GM23338 (cell line): ENCODE data around the gene NPAS2. TPM values are rescaled to one million over a fixed set of nuclear protein-coding genes. Genes with fewer than 3 reads are reported as not detected.

ENCODE experiments used
- ATAC-seq: fragments of 200-7000 bp; cut with Tn5 transposase; 3 replicates; pipeline ENCODE4 v1.9.1; 2020
- DNase-seq: peaks from one replicate; pipeline ENCODE4 v3.0.0-alpha.2; 2015; ENCODE audit warnings: low spot score
- H2AFZ ChIP-seq: fragments of 200-600 bp; sonication (generic); 2 replicates; pipeline ENCODE4 v1.8.0; 2016; ENCODE audit warnings: antibody characterized with exemption, mild to moderate bottlenecking, moderate library complexity
- H3F3A ChIP-seq: fragments of 200-600 bp; sonication (generic); replicated peaks from 2 replicates; pipeline ENCODE4 v1.8.0; 2017; ENCODE audit warnings: antibody characterized with exemption, mixed run types, low read depth
- H3K27ac ChIP-seq: fragments of 200-600 bp; sonication (generic); 2 replicates; pipeline ENCODE4 v1.6.1; 2016; ENCODE audit warnings: low read depth
- H3K27me3 ChIP-seq: fragments of 200-600 bp; sonication (generic); 2 replicates; pipeline ENCODE4 v1.8.0; 2016; ENCODE audit warnings: mild to moderate bottlenecking, mixed run types, moderate library complexity; ENCODE audit not compliant: insufficient read depth
- H3K36me3 ChIP-seq: fragments of 200-600 bp; sonication (generic); 2 replicates; pipeline ENCODE4 v1.8.0; 2016; ENCODE audit warnings: mild to moderate bottlenecking; ENCODE audit not compliant: insufficient read depth
- H3K4me1 ChIP-seq: fragments of 200-600 bp; sonication (generic); 2 replicates; pipeline ENCODE4 v1.8.0; 2016; ENCODE audit warnings: mild to moderate bottlenecking, moderate library complexity; ENCODE audit not compliant: insufficient read depth
- H3K4me2 ChIP-seq: fragments of 200-600 bp; sonication (generic); 2 replicates; pipeline ENCODE4 v1.7.1; 2017; ENCODE audit warnings: mixed run types
- H3K4me3 ChIP-seq: fragments of 200-600 bp; sonication (generic); 2 replicates; pipeline ENCODE4 v1.6.1; 2016; ENCODE audit warnings: mixed run types
- H3K79me2 ChIP-seq: fragments of 200-600 bp; sonication (generic); replicated peaks from 2 replicates; pipeline ENCODE4 v1.8.0; 2017; ENCODE audit warnings: mild to moderate bottlenecking; ENCODE audit not compliant: insufficient read depth
- H3K9me2 ChIP-seq: fragments of 200-600 bp; sonication (generic); 2 replicates; pipeline ENCODE4 v1.8.0; 2017; ENCODE audit not compliant: insufficient read depth
- H4K20me1 ChIP-seq: fragments of 200-600 bp; sonication (generic); replicated peaks from 2 replicates; pipeline ENCODE4 v1.8.0; 2017; ENCODE audit warnings: mild to moderate bottlenecking; ENCODE audit not compliant: insufficient read depth
- H3K27ac Mint-ChIP-seq: 2 replicates; pipeline ENCODE4 v1.8.0; 2020; ENCODE audit warnings: inconsistent platforms, mild to moderate bottlenecking, moderate library complexity, mixed read lengths
- H3K27me3 Mint-ChIP-seq: 3 replicates; pipeline ENCODE4 v1.8.0; 2022; ENCODE audit warnings: low read depth, mild to moderate bottlenecking, moderate library complexity, mixed read lengths, inconsistent platforms; ENCODE audit not compliant: insufficient read depth, poor library complexity
- H3K36me3 Mint-ChIP-seq: 3 replicates; pipeline ENCODE4 v1.8.0; 2021; ENCODE audit warnings: low read depth, mild to moderate bottlenecking, inconsistent platforms, moderate library complexity, mixed read lengths
- H3K4me1 Mint-ChIP-seq: 3 replicates; pipeline ENCODE4 v1.8.0; 2020; ENCODE audit warnings: mild to moderate bottlenecking, inconsistent platforms, mixed read lengths
- H3K4me3 Mint-ChIP-seq: 3 replicates; pipeline ENCODE4 v1.8.0; 2021; ENCODE audit warnings: moderate library complexity, mild to moderate bottlenecking, inconsistent platforms, mixed read lengths
- H3K9me3 Mint-ChIP-seq: 3 replicates; pipeline ENCODE4 v1.8.0; 2020; ENCODE audit warnings: moderate library complexity, mild to moderate bottlenecking, inconsistent platforms, mixed read lengths
- EZH2 ChIP-seq: fragments of 200-600 bp; sonication (generic); IDR thresholded peaks from one replicate; pipeline ENCODE4 v1.8.0; 2017; ENCODE audit warnings: antibody characterized with exemption, mild to moderate bottlenecking, low read depth; ENCODE audit not compliant: unreplicated experiment
- EZH2phosphoT487 ChIP-seq: fragments of 200-600 bp; sonication (generic); IDR thresholded peaks from one replicate; pipeline ENCODE4 v1.8.1; 2018; ENCODE audit warnings: antibody characterized with exemption; ENCODE audit not compliant: unreplicated experiment
- JUNB ChIP-seq: IDR thresholded peaks from one replicate; pipeline ENCODE4 v1.6.1; 2016; ENCODE audit warnings: antibody characterized with exemption; ENCODE audit not compliant: unreplicated experiment
- NANOG ChIP-seq: IDR thresholded peaks from 2 replicates; pipeline ENCODE4 v1.6.1; 2016; ENCODE audit warnings: antibody characterized with exemption, borderline replicate concordance
- POLR2AphosphoS5 ChIP-seq: IDR thresholded peaks from 2 replicates; pipeline ENCODE4 v1.6.1; 2016; ENCODE audit warnings: antibody characterized with exemption, low read depth
- STAT1 ChIP-seq: IDR thresholded peaks from one replicate; pipeline ENCODE4 v1.6.1; 2016; ENCODE audit warnings: antibody characterized with exemption; ENCODE audit not compliant: unreplicated experiment
- polyA plus RNA-seq: library from polyadenylated mRNA; unstranded; fragments of >200 nt; fragmentation: Nextera tagmentation; extraction: Ambion mirVana; gene quantifications from 2 replicates; pipeline ENCODE4 v1.2.1, GENCODE V29; 2016
- total RNA-seq: library from RNA; depleted of rRNA; stranded (reverse); fragments of >200 nt; shearing (Covaris generic); gene quantifications from 2 replicates; pipeline ENCODE4 v1.2.3, GENCODE V29; 2014
- TF ChIP-seq, protein P1 (sequence below): IDR thresholded peaks from 2 replicates; pipeline ENCODE4 v1.6.1; 2016; ENCODE audit warnings: antibody characterized with exemption
- TF ChIP-seq, protein P2 (sequence below): IDR thresholded peaks from one replicate; pipeline ENCODE4 v1.6.1; 2018; ENCODE audit warnings: antibody characterized with exemption; ENCODE audit not compliant: unreplicated experiment
- TF ChIP-seq, protein P3 (sequence below), 2 experiments: fragments of 200-600 bp in 1 of 2; sonication (generic) in 1 of 2; conservative IDR thresholded peaks; 2 replicates each; pipeline versions ENCODE4 v1.5.1 to v1.6.1; 2016 to 2017; ENCODE audit warnings: antibody characterized with exemption in 2 of 2, low read depth in 2 of 2, mild to moderate bottlenecking in 2 of 2, moderate library complexity in 1 of 2

Gene NPAS2
- total and polyA plus RNA-seq, 2 experiments from 2014 or later: 0.56 to 1.1 TPM

DNA sequence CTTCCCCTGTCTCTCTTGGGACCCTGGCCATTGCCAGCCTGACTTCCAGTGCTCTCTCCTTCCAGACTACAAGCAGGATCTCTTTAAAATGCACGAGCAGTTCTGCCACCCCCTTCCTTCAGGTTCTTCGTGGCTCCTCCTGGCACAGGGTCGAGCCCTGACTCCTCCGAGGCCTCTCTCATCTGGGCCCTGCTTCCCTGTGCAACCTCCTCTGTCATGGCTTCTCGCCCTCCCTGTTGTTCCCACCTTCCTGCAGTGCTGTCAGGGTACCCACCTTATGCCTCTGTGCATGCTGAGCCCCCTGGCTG is 125.4 kb downstream of the NPAS2 start:
- no peaks in the 10 kb centered on the region for H3K36me3 ChIP-seq
- no peak overlapping the region for H3K4me2 ChIP-seq
- no peaks in the 10 kb centered on the region; the same call in 2 of the 3 replicates for H3K36me3 Mint-ChIP-seq
- ATAC-seq (no peak), DNase-seq (no peak)
- H3K4me3 ChIP-seq: no peak overlapping the region
- TF ChIP-seq STAT1: no peak
- TF ChIP-seq, protein P1, sequence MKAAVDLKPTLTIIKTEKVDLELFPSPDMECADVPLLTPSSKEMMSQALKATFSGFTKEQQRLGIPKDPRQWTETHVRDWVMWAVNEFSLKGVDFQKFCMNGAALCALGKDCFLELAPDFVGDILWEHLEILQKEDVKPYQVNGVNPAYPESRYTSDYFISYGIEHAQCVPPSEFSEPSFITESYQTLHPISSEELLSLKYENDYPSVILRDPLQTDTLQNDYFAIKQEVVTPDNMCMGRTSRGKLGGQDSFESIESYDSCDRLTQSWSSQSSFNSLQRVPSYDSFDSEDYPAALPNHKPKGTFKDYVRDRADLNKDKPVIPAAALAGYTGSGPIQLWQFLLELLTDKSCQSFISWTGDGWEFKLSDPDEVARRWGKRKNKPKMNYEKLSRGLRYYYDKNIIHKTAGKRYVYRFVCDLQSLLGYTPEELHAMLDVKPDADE: no peak
- TF ChIP-seq, protein P2, sequence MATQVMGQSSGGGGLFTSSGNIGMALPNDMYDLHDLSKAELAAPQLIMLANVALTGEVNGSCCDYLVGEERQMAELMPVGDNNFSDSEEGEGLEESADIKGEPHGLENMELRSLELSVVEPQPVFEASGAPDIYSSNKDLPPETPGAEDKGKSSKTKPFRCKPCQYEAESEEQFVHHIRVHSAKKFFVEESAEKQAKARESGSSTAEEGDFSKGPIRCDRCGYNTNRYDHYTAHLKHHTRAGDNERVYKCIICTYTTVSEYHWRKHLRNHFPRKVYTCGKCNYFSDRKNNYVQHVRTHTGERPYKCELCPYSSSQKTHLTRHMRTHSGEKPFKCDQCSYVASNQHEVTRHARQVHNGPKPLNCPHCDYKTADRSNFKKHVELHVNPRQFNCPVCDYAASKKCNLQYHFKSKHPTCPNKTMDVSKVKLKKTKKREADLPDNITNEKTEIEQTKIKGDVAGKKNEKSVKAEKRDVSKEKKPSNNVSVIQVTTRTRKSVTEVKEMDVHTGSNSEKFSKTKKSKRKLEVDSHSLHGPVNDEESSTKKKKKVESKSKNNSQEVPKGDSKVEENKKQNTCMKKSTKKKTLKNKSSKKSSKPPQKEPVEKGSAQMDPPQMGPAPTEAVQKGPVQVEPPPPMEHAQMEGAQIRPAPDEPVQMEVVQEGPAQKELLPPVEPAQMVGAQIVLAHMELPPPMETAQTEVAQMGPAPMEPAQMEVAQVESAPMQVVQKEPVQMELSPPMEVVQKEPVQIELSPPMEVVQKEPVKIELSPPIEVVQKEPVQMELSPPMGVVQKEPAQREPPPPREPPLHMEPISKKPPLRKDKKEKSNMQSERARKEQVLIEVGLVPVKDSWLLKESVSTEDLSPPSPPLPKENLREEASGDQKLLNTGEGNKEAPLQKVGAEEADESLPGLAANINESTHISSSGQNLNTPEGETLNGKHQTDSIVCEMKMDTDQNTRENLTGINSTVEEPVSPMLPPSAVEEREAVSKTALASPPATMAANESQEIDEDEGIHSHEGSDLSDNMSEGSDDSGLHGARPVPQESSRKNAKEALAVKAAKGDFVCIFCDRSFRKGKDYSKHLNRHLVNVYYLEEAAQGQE: no peak
- no peak for TF ChIP-seq JUNB
- TF ChIP-seq NANOG: no peak
- no peak for TF ChIP-seq EZH2phosphoT487
- TF ChIP-seq EZH2: no peak
- TF ChIP-seq, protein P3, sequence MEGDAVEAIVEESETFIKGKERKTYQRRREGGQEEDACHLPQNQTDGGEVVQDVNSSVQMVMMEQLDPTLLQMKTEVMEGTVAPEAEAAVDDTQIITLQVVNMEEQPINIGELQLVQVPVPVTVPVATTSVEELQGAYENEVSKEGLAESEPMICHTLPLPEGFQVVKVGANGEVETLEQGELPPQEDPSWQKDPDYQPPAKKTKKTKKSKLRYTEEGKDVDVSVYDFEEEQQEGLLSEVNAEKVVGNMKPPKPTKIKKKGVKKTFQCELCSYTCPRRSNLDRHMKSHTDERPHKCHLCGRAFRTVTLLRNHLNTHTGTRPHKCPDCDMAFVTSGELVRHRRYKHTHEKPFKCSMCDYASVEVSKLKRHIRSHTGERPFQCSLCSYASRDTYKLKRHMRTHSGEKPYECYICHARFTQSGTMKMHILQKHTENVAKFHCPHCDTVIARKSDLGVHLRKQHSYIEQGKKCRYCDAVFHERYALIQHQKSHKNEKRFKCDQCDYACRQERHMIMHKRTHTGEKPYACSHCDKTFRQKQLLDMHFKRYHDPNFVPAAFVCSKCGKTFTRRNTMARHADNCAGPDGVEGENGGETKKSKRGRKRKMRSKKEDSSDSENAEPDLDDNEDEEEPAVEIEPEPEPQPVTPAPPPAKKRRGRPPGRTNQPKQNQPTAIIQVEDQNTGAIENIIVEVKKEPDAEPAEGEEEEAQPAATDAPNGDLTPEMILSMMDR (conservative IDR thresholded peaks at IDR 0.05; ENCODE audit: low read depth in 2 of 2): no peak
- no peak for TF ChIP-seq POLR2AphosphoS5
- no peaks in the 10 kb centered on the region; the same call in 2 of the 3 replicates for H3K9me3 Mint-ChIP-seq
- peaks cover 4% of the 10 kb centered on the region for H3K27me3 Mint-ChIP-seq
- no peaks in the 10 kb centered on the region for H3K27me3 ChIP-seq
- H3K27ac Mint-ChIP-seq: no peak overlapping the region
- peaks cover 13% of the 10 kb centered on the region for H3K4me1 ChIP-seq
- peaks cover 8% of the 10 kb centered on the region; the same call in 1 of the 2 replicates for H3K9me2 ChIP-seq
- no peak overlapping the region for H2AFZ ChIP-seq
- H3F3A ChIP-seq: no peaks in the 10 kb centered on the region
- no peaks in the 10 kb centered on the region for H4K20me1 ChIP-seq
- no peaks in the 10 kb centered on the region for H3K79me2 ChIP-seq
- H3K4me1 Mint-ChIP-seq: peaks cover 17% of the 10 kb centered on the region
- no peak overlapping the region for H3K4me3 Mint-ChIP-seq
- no peak overlapping the region for H3K27ac ChIP-seq
